SK-N-SH treated with all-trans-retinoic acid at 6 μM for 48 hours (cell line): ENCODE data around the gene TRABD2B.

Experiments
- ARNTL ChIP-seq: fragments of 450-650 bp; formaldehyde crosslinking; IDR thresholded peaks from 2 replicates; pipeline ENCODE4 v1.5.0; 2020; ENCODE audit warnings: low read depth, mild to moderate bottlenecking, moderate library complexity, borderline replicate concordance
- PPARA ChIP-seq: fragments of 250-450 bp; sonication (Bioruptor Pico); IDR thresholded peaks from 2 replicates; pipeline ENCODE4 v1.5.0; 2020; ENCODE audit warnings: mild to moderate bottlenecking, borderline replicate concordance
- ZC3H10 ChIP-seq: fragments of 250-450 bp; sonication (Bioruptor Pico); IDR thresholded peaks from 2 replicates; pipeline ENCODE4 v1.5.1; 2021; ENCODE audit warnings: mild to moderate bottlenecking, moderate library complexity
- ZFP3 ChIP-seq: fragments of 250-450 bp; sonication (Bioruptor Pico); IDR thresholded peaks from 2 replicates; pipeline ENCODE4 v1.5.0; 2020; ENCODE audit warnings: mild to moderate bottlenecking, moderate library complexity
- ZNF8 ChIP-seq: fragments of 450-650 bp; formaldehyde crosslinking; IDR thresholded peaks from 2 replicates; pipeline ENCODE4 v1.5.0; 2020; ENCODE audit warnings: mild to moderate bottlenecking, moderate library complexity
- TF ChIP-seq, protein P1 (sequence below): fragments of 250-450 bp; sonication (Bioruptor Pico); IDR thresholded peaks from 2 replicates; pipeline ENCODE4 v1.5.1; 2020; ENCODE audit warnings: low read depth, mild to moderate bottlenecking, moderate library complexity
- TF ChIP-seq, protein P2 (sequence below): fragments of 250-450 bp; sonication (Bioruptor Pico); IDR thresholded peaks from 2 replicates; pipeline ENCODE4 v1.5.0; 2020; ENCODE audit warnings: mild to moderate bottlenecking, moderate library complexity

DNA sequence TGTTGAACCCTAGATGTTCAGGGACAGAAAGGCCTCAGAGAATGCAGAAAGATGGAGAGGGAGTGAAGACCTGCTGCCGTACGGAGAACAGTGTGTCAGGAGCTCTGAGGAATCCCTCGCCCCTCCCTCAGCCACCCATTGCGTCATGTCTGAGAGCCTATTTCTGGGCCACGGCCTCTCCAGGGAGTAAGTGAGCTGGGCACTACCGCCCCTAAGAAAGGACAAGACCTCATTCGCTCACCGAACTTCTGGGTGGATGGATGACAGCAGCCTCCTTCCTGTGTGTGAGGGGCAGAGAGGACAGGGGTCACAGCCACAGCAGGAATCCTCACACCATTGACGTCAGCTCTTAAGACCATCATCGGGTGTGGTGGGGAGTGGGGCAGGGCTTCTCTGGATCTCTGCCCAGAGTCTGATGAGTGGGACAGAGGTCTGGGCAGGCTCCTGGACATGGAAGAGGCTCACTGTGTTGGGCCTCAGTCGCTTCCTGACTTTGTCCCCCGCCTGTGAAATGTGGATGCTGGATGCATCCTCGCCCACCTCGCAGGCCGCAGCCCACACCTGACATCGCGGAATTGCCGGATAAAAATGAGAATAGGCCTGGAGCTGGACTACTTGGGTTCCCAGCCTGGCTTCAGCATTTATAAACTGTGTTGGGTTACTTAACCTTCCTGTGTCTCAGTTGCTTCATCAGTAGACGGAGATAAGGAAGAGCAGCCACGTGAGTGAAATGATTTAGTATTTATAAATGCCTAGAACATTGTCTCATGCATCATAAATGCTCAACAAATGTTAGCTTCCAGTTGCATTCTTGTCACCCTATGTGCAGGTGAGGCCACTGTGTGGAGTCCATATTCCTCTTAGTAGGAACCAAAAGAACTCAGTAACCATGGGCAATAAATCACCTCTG is 238.6 kb downstream of the TRABD2B start:
- TF ChIP-seq, protein P1, sequence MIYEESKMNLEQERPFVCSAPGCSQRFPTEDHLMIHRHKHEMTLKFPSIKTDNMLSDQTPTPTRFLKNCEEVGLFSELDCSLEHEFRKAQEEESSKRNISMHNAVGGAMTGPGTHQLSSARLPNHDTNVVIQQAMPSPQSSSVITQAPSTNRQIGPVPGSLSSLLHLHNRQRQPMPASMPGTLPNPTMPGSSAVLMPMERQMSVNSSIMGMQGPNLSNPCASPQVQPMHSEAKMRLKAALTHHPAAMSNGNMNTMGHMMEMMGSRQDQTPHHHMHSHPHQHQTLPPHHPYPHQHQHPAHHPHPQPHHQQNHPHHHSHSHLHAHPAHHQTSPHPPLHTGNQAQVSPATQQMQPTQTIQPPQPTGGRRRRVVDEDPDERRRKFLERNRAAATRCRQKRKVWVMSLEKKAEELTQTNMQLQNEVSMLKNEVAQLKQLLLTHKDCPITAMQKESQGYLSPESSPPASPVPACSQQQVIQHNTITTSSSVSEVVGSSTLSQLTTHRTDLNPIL (CRISPR knock-in tag): no peak
- TF ChIP-seq ZFP3 (no peak), PPARA (CRISPR knock-in tag) (no peak), ZC3H10 (CRISPR knock-in tag) (no peak), ZNF8 (CRISPR knock-in tag) (no peak), ARNTL (no peak)
- TF ChIP-seq, protein P2, sequence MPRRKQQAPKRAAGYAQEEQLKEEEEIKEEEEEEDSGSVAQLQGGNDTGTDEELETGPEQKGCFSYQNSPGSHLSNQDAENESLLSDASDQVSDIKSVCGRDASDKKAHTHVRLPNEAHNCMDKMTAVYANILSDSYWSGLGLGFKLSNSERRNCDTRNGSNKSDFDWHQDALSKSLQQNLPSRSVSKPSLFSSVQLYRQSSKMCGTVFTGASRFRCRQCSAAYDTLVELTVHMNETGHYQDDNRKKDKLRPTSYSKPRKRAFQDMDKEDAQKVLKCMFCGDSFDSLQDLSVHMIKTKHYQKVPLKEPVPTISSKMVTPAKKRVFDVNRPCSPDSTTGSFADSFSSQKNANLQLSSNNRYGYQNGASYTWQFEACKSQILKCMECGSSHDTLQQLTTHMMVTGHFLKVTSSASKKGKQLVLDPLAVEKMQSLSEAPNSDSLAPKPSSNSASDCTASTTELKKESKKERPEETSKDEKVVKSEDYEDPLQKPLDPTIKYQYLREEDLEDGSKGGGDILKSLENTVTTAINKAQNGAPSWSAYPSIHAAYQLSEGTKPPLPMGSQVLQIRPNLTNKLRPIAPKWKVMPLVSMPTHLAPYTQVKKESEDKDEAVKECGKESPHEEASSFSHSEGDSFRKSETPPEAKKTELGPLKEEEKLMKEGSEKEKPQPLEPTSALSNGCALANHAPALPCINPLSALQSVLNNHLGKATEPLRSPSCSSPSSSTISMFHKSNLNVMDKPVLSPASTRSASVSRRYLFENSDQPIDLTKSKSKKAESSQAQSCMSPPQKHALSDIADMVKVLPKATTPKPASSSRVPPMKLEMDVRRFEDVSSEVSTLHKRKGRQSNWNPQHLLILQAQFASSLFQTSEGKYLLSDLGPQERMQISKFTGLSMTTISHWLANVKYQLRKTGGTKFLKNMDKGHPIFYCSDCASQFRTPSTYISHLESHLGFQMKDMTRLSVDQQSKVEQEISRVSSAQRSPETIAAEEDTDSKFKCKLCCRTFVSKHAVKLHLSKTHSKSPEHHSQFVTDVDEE: no peak
